Epithelial cell of esophagus (primary cell): ENCODE measurements around the gene FOSL1.
A peak's percentile ranks its signal among the peaks of the same experiment; 100 is the strongest.
"Not testable (repeated sequence)": the region's sequence is repeated elsewhere in the genome, so short reads cannot be mapped to it uniquely, and the experiment has no call there.

Experiments used
- DNase-seq: peaks from one replicate; pipeline ENCODE4 v3.0.0; 2010; ENCODE audit warnings: low read depth
- H3K4me3 ChIP-seq: 2 replicates; pipeline ENCODE4 v1.5.1; 2011; ENCODE audit warnings: mild to moderate bottlenecking, low read length, control low read depth
- TF ChIP-seq, protein P1 (sequence below): IDR thresholded peaks from 2 replicates; pipeline ENCODE4 v1.5.1; 2011; ENCODE audit warnings: low read depth, mild to moderate bottlenecking, low read length, control low read depth, inconsistent platforms; ENCODE audit not compliant: insufficient read depth; ENCODE audit errors: missing control alignments

The FOSL1 gene

DNA sequence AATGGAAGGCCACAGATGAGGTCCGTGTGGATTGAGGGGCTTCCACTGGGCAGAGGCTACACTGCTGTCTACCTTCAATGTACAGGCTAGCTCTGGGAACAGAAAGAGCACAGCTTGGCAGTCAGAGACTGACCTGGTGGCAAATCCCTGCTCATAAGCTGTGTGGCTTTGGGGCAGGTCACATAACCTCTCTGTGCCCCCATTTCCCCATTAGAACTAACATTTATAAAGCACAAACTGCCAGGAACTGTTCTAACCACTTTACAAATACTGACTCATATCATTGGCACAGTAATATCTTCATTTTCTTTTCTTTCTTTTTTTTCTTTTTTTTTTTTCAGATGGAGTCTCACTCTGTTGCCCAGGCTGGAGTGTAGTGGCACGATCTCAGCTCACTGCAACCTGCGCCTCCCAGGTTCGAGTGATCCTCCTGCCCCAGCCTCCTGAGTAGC lies 3.1 kb downstream of the FOSL1 start:
- DNase-seq: no peak
- TF ChIP-seq, protein P1, sequence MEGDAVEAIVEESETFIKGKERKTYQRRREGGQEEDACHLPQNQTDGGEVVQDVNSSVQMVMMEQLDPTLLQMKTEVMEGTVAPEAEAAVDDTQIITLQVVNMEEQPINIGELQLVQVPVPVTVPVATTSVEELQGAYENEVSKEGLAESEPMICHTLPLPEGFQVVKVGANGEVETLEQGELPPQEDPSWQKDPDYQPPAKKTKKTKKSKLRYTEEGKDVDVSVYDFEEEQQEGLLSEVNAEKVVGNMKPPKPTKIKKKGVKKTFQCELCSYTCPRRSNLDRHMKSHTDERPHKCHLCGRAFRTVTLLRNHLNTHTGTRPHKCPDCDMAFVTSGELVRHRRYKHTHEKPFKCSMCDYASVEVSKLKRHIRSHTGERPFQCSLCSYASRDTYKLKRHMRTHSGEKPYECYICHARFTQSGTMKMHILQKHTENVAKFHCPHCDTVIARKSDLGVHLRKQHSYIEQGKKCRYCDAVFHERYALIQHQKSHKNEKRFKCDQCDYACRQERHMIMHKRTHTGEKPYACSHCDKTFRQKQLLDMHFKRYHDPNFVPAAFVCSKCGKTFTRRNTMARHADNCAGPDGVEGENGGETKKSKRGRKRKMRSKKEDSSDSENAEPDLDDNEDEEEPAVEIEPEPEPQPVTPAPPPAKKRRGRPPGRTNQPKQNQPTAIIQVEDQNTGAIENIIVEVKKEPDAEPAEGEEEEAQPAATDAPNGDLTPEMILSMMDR: no peak
- H3K4me3 ChIP-seq: no peak overlapping the region

- TF ChIP-seq, protein P1: no peak
- DNase-seq: no peak
- H3K4me3 ChIP-seq: no peak overlapping the region
These were observed 3.9 kb downstream of the FOSL1 start for GRCh38 chr11:65896034-65896999.

- DNase-seq: no peak
- TF ChIP-seq, protein P1: no peak
- no peak overlapping the region for H3K4me3 ChIP-seq
These were observed 4.7 kb downstream of the FOSL1 start for GRCh38 chr11:65895482-65895981.

DNA sequence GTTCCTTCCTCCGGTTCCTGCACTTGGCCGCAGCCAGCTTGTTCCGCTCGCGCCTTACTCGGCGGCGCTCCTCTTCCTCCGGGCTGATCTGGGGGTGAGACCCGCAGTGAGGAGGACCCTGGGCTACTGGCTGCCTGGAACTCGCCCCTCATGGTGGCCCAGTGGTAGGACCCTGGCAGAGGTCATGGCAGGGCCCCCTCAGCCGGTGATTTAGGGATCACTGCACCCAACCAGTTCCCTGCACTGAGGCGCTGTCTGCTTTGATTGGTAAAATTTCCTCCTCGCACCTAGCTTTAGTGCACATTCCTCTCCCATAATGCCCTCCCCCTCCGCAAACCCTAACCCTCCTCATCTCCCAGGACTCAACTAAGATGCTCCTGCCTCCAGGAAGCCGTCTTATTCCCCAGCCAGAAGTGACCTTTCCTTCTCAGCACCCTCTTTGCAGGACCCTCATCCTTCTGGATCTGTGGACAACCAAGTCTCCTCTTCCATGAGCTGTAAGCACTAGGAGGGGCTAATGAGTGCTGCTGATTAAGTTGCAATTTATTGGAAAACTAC lies 6.1 kb downstream of the FOSL1 start:
- H3K4me3 ChIP-seq: no peak overlapping the region
- no peak for DNase-seq
- TF ChIP-seq, protein P1: no peak

DNA sequence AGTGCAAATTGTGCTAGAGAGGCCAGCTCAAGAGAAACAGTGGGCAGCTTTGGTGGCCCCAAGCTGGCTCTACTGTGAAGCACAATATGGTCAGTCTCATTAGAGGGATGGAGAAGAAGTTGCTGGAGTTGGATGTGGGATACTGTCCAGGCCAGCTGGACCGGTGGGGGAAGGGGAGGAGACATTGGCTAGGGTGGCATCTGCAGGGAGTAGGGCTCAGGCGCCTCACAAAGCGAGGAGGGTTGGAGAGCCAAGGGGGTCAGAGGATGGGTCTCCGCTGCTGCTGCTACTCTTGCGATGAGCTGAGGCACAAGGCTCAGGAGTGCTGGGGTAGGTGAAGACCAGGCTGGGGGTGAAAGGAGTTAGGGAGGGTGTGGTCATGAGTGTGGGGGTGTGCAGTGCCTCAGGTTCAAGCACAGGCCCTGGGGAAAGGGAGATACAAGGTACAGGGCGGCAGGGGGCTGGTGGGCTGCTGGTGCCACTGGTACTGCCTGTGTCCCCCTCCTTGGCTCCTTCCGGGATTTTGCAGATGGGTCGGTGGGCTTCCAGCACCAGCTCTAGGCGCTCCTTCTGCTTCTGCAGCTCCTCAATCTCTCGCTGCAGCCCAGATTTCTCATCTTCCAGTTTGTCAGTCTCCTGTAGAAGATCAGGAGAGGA lies 7.4 kb downstream of the FOSL1 start:
- TF ChIP-seq, protein P1: no peak
- H3K4me3 ChIP-seq: no peak overlapping the region

GRCh38 chr11:65892137-65892540 lies 8.0 kb downstream of the FOSL1 start:
- DNase-seq: not testable (repeated sequence)
- H3K4me3 ChIP-seq: peak overlapping the region; percentile 67

More for the DNA sequence above, 7.4 kb downstream of the FOSL1 start:
- no peak for DNase-seq
